ENCODE measurements around the gene GOLGA6C.
"Not testable (repeated sequence)": the region's sequence is repeated elsewhere in the genome, so short reads cannot be mapped to it uniquely, and the experiment has no call there.

DNA sequence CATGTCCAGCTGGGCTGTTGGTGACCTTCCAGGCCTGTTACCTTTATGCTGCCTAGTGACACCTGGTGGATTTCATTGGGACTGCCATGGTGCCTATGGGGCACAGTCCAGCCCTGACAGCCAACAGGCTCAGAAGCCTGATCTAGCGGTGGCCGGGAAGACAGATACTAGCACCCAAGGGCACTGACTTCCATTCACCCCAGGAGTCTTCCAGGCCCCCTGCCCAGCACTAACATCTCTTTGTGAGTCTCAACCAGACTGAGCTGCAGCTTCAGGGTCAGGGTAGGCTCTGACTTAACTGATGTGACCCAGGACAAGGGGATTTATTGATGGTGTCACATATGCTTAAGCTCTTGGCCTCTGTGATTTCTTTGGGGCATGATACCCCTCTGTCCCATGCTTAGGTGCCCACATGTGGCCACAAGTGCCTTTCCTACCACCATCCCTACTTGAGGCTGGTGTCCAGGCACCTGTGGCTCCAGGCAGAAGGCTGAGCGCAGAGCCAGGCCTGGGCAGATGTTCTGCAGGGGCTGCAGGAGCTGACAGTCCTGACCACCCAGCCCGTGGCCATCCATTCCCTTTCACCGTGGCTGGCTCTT, 16.5 kb downstream of the GOLGA6C start:
- not testable (repeated sequence) for TF ChIP-seq ZFP30 (CRISPR knock-in tag; IDR thresholded peaks at IDR 0.05); ARNTL (CRISPR knock-in tag; IDR thresholded peaks at IDR 0.05; ENCODE audit: borderline replicate concordance, low read depth); GLIS3 (CRISPR knock-in tag; IDR thresholded peaks at IDR 0.05); ZFP3 (CRISPR knock-in tag; IDR thresholded peaks at IDR 0.05); OSR1 (CRISPR knock-in tag; IDR thresholded peaks at IDR 0.05); RARB (CRISPR knock-in tag; IDR thresholded peaks at IDR 0.05); BACH2 (CRISPR knock-in tag; IDR thresholded peaks at IDR 0.05; ENCODE audit: borderline replicate concordance); ZNF565 (CRISPR knock-in tag; conservative IDR thresholded peaks at IDR 0.05; ENCODE audit: low read depth); TOX (CRISPR knock-in tag; IDR thresholded peaks at IDR 0.05; ENCODE audit: borderline replicate concordance); PPARA (CRISPR knock-in tag; IDR thresholded peaks at IDR 0.05; ENCODE audit: borderline replicate concordance)
- TF ChIP-seq, protein P1, sequence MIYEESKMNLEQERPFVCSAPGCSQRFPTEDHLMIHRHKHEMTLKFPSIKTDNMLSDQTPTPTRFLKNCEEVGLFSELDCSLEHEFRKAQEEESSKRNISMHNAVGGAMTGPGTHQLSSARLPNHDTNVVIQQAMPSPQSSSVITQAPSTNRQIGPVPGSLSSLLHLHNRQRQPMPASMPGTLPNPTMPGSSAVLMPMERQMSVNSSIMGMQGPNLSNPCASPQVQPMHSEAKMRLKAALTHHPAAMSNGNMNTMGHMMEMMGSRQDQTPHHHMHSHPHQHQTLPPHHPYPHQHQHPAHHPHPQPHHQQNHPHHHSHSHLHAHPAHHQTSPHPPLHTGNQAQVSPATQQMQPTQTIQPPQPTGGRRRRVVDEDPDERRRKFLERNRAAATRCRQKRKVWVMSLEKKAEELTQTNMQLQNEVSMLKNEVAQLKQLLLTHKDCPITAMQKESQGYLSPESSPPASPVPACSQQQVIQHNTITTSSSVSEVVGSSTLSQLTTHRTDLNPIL (CRISPR knock-in tag; IDR thresholded peaks at IDR 0.05; ENCODE audit: low read depth), result not testable (repeated sequence)
- TF ChIP-seq, protein P2, sequence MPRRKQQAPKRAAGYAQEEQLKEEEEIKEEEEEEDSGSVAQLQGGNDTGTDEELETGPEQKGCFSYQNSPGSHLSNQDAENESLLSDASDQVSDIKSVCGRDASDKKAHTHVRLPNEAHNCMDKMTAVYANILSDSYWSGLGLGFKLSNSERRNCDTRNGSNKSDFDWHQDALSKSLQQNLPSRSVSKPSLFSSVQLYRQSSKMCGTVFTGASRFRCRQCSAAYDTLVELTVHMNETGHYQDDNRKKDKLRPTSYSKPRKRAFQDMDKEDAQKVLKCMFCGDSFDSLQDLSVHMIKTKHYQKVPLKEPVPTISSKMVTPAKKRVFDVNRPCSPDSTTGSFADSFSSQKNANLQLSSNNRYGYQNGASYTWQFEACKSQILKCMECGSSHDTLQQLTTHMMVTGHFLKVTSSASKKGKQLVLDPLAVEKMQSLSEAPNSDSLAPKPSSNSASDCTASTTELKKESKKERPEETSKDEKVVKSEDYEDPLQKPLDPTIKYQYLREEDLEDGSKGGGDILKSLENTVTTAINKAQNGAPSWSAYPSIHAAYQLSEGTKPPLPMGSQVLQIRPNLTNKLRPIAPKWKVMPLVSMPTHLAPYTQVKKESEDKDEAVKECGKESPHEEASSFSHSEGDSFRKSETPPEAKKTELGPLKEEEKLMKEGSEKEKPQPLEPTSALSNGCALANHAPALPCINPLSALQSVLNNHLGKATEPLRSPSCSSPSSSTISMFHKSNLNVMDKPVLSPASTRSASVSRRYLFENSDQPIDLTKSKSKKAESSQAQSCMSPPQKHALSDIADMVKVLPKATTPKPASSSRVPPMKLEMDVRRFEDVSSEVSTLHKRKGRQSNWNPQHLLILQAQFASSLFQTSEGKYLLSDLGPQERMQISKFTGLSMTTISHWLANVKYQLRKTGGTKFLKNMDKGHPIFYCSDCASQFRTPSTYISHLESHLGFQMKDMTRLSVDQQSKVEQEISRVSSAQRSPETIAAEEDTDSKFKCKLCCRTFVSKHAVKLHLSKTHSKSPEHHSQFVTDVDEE (CRISPR knock-in tag; IDR thresholded peaks at IDR 0.05), result not testable (repeated sequence)
- TF ChIP-seq, protein P3, sequence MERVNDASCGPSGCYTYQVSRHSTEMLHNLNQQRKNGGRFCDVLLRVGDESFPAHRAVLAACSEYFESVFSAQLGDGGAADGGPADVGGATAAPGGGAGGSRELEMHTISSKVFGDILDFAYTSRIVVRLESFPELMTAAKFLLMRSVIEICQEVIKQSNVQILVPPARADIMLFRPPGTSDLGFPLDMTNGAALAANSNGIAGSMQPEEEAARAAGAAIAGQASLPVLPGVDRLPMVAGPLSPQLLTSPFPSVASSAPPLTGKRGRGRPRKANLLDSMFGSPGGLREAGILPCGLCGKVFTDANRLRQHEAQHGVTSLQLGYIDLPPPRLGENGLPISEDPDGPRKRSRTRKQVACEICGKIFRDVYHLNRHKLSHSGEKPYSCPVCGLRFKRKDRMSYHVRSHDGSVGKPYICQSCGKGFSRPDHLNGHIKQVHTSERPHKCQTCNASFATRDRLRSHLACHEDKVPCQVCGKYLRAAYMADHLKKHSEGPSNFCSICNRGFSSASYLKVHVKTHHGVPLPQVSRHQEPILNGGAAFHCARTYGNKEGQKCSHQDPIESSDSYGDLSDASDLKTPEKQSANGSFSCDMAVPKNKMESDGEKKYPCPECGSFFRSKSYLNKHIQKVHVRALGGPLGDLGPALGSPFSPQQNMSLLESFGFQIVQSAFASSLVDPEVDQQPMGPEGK (CRISPR knock-in tag; IDR thresholded peaks at IDR 0.05; ENCODE audit: borderline replicate concordance), result not testable (repeated sequence)
